H9 (cell line): Measurements from ENCODE around the gene CDCA7L. TPM values are rescaled to one million over a fixed set of nuclear protein-coding genes. Genes with fewer than 3 reads are reported as not detected.

Experiments
- DNase-seq: peaks from one replicate; pipeline ENCODE4 v3.0.0-alpha.2; 2017
- H2AFZ ChIP-seq: one replicate; pipeline ENCODE4 v1.6.1; 2013; ENCODE audit warnings: mild to moderate bottlenecking, low read length, control low read depth, moderate library complexity
- H2AK5ac ChIP-seq: 2 replicates; pipeline ENCODE4 v1.6.1; 2013; ENCODE audit warnings: low read length, control low read depth, mixed read lengths; ENCODE audit not compliant: insufficient read length
- H2BK120ac ChIP-seq: one replicate; pipeline ENCODE4 v1.6.1; 2013; ENCODE audit warnings: low read depth, mild to moderate bottlenecking, low read length, control low read depth, inconsistent platforms; ENCODE audit not compliant: poor library complexity, severe bottlenecking
- H2BK12ac ChIP-seq: 2 replicates; pipeline ENCODE4 v1.6.1; 2013; ENCODE audit warnings: low read length, control low read depth, mixed read lengths, low read depth; ENCODE audit not compliant: insufficient read length
- H2BK15ac ChIP-seq: 2 replicates; pipeline ENCODE4 v1.6.1; 2013; ENCODE audit warnings: low read depth, low read length, control low read depth
- H2BK20ac ChIP-seq: one replicate; pipeline ENCODE4 v1.6.1; 2013; ENCODE audit warnings: low read depth, mild to moderate bottlenecking, low read length, control low read depth, inconsistent platforms; ENCODE audit not compliant: poor library complexity, severe bottlenecking
- H2BK5ac ChIP-seq: 2 replicates; pipeline ENCODE4 v1.6.1; 2013; ENCODE audit warnings: low read length, control low read depth, mixed read lengths; ENCODE audit not compliant: insufficient read length
- H3K14ac ChIP-seq: 2 replicates; pipeline ENCODE4 v1.6.1; 2013; ENCODE audit warnings: low read length, control low read depth; ENCODE audit not compliant: insufficient read depth
- H3K18ac ChIP-seq: 2 replicates; pipeline ENCODE4 v1.6.1; 2013; ENCODE audit warnings: low read depth, mild to moderate bottlenecking, mixed read lengths, low read length, control low read depth; ENCODE audit not compliant: insufficient read length
- H3K23ac ChIP-seq: 2 replicates; pipeline ENCODE4 v1.6.1; 2013; ENCODE audit warnings: low read length, control low read depth, mixed read lengths, low read depth; ENCODE audit not compliant: insufficient read length
- H3K23me2 ChIP-seq: 2 replicates; pipeline ENCODE4 v1.6.1; 2013; ENCODE audit warnings: low read depth, mild to moderate bottlenecking, mixed read lengths, low read length, control low read depth; ENCODE audit not compliant: insufficient read length, poor library complexity, severe bottlenecking
- H3K27ac ChIP-seq: 2 replicates; pipeline ENCODE4 v1.5.1; 2013; ENCODE audit warnings: low read length, control low read depth, mixed read lengths, low read depth; ENCODE audit not compliant: insufficient read length
- H3K27me3 ChIP-seq: 2 replicates; pipeline ENCODE4 v1.6.1; 2013; ENCODE audit warnings: low read length, control low read depth, inconsistent platforms; ENCODE audit not compliant: insufficient read depth
- H3K4ac ChIP-seq: 2 replicates; pipeline ENCODE4 v1.6.1; 2013; ENCODE audit warnings: low read depth, mild to moderate bottlenecking, control low read depth, inconsistent platforms, low read length, moderate library complexity
- H3K4me1 ChIP-seq: 2 replicates; pipeline ENCODE4 v1.6.1; 2013; ENCODE audit warnings: low read length, control low read depth, inconsistent platforms; ENCODE audit not compliant: insufficient read depth
- H3K4me2 ChIP-seq: 2 replicates; pipeline ENCODE4 v1.6.1; 2013; ENCODE audit warnings: low read length, control low read depth, mixed read lengths; ENCODE audit not compliant: insufficient read length, insufficient read depth
- H3K56ac ChIP-seq: 2 replicates; pipeline ENCODE4 v1.6.1; 2013; ENCODE audit warnings: low read depth, mild to moderate bottlenecking, mixed read lengths, low read length, control low read depth; ENCODE audit not compliant: insufficient read length
- H3K79me1 ChIP-seq: 2 replicates; pipeline ENCODE4 v1.6.1; 2013; ENCODE audit warnings: low read depth, mild to moderate bottlenecking, moderate library complexity, low read length, control low read depth, inconsistent platforms; ENCODE audit not compliant: insufficient read depth, poor library complexity, severe bottlenecking
- H3K79me2 ChIP-seq: 2 replicates; pipeline ENCODE4 v1.6.1; 2013; ENCODE audit warnings: low read length, control low read depth, inconsistent platforms; ENCODE audit not compliant: insufficient read depth
- H3K9ac ChIP-seq: 2 replicates; pipeline ENCODE4 v1.6.1; 2013; ENCODE audit warnings: low read length, control low read depth, mixed read lengths; ENCODE audit not compliant: insufficient read length; ENCODE audit errors: extremely low read depth
- H3K9me3 ChIP-seq: one replicate; pipeline ENCODE4 v1.6.1; 2013; ENCODE audit warnings: low read depth, low read length, inconsistent platforms; ENCODE audit not compliant: control insufficient read depth
- H3T11ph ChIP-seq: one replicate; pipeline ENCODE4 v1.6.1; 2013; ENCODE audit warnings: mild to moderate bottlenecking, low read length, control low read depth, inconsistent platforms
- H4K20me1 ChIP-seq: one replicate; pipeline ENCODE4 v1.6.1; 2013; ENCODE audit not compliant: control insufficient read depth, insufficient read length, insufficient read depth
- H4K5ac ChIP-seq: 2 replicates; pipeline ENCODE4 v1.6.1; 2013; ENCODE audit warnings: low read depth, mild to moderate bottlenecking, mixed read lengths, low read length, control low read depth; ENCODE audit not compliant: insufficient read length
- H4K8ac ChIP-seq: replicated peaks from 2 replicates; pipeline ENCODE4 v1.6.1; 2013; ENCODE audit warnings: low read length, control low read depth, mixed read lengths, low read depth; ENCODE audit not compliant: insufficient read length
- H4K91ac ChIP-seq: 2 replicates; pipeline ENCODE4 v1.6.1; 2013; ENCODE audit warnings: low read depth, mild to moderate bottlenecking, moderate library complexity, mixed read lengths, low read length, control low read depth; ENCODE audit not compliant: insufficient read length
- H3K27ac Mint-ChIP-seq, 3 experiments: 2 replicates in 2 of 3; 3 replicates in 1 of 3; pipeline ENCODE4 v1.8.0; 2020 to 2021; ENCODE audit warnings: mixed read lengths in 3 of 3, mild to moderate bottlenecking in 1 of 3, moderate library complexity in 1 of 3
- H3K27me3 Mint-ChIP-seq: 2 replicates; pipeline ENCODE4 v1.8.0; 2021; ENCODE audit warnings: low read depth, mild to moderate bottlenecking, moderate library complexity, mixed read lengths
- H3K36me3 Mint-ChIP-seq, 3 experiments: 2 replicates in 2 of 3; 3 replicates in 1 of 3; pipeline ENCODE4 v1.8.0; 2020 to 2021; ENCODE audit warnings: low read depth in 3 of 3, mixed read lengths in 3 of 3; ENCODE audit not compliant: insufficient read depth in 1 of 3
- H3K4me1 Mint-ChIP-seq, 2 experiments: 2 replicates each; pipeline ENCODE4 v1.8.0; 2020; ENCODE audit warnings: mixed read lengths in 2 of 2
- H3K4me3 Mint-ChIP-seq, 2 experiments: 2 replicates in 1 of 2; 3 replicates in 1 of 2; pipeline ENCODE4 v1.8.0; 2020 to 2021; ENCODE audit warnings: mild to moderate bottlenecking in 2 of 2, mixed read lengths in 2 of 2, moderate library complexity in 1 of 2
- H3K9me3 Mint-ChIP-seq, 2 experiments: 2 replicates in 1 of 2; 3 replicates in 1 of 2; pipeline ENCODE4 v1.8.0; 2020; ENCODE audit warnings: mild to moderate bottlenecking in 2 of 2, mixed read lengths in 2 of 2, moderate library complexity in 1 of 2
- WGBS: extraction: QIAGEN DNeasy Blood & Tissue Kit; methylation state at CpG from one replicate; pipeline ENCODE4 v1.1.7; 2013; ENCODE audit warnings: missing lambda C conversion rate, low lambda C conversion rate, mixed read lengths; ENCODE audit not compliant: insufficient read length; ENCODE audit errors: extremely low coverage; 5-methylcytosine and 5-hydroxymethylcytosine counted together
- total RNA-seq: library from RNA; stranded (reverse); gene quantifications from 2 replicates; pipeline ENCODE4 v1.2.1, GENCODE V29; 2021
- TF ChIP-seq, protein P1 (sequence below): fragments of 200-600 bp; sonication (generic); conservative IDR thresholded peaks from 3 replicates; pipeline ENCODE4 v1.8.0; 2021; ENCODE audit warnings: antibody characterized with exemption, mild to moderate bottlenecking

Gene CDCA7L
- total RNA-seq, 1 experiment from 2014 or later, result 104 TPM

GRCh38 chr7:21984042-21984441, 38.3 kb upstream of the CDCA7L start:
- no peak overlapping the region for H3K27ac Mint-ChIP-seq
- Histone ChIP-seq H3K79me1 (no peaks in the 10 kb centered on the region), H2BK120ac (no peak overlapping the region), H2BK12ac (no peak overlapping the region), H3K18ac (no peak overlapping the region), H3K14ac (no peak overlapping the region), H4K91ac (no peak overlapping the region), H3T11ph (no peak overlapping the region), H3K27me3 (no peaks in the 10 kb centered on the region), H3K9me3 (no peaks in the 10 kb centered on the region), H2BK15ac (no peak overlapping the region), H2AFZ (no peak overlapping the region), H3K4me2 (no peak overlapping the region), H3K4ac (no peak overlapping the region), H3K56ac (no peak overlapping the region), H3K27ac (no peak overlapping the region), H4K20me1 (no peaks in the 10 kb centered on the region), H2AK5ac (no peak overlapping the region), H2BK20ac (no peak overlapping the region), H3K9ac (no peak overlapping the region), H3K23ac (no peak overlapping the region), H2BK5ac (no peak overlapping the region), H3K79me2 (no peaks in the 10 kb centered on the region), H4K5ac (no peak overlapping the region), H3K4me1 (no peaks in the 10 kb centered on the region), H4K8ac (no peak overlapping the region), H3K23me2 (no peaks in the 10 kb centered on the region)
- H3K27me3 Mint-ChIP-seq, result no peaks in the 10 kb centered on the region
- H3K9me3 Mint-ChIP-seq, result no peaks in the 10 kb centered on the region
- peaks cover 4 to 5% of the 10 kb centered on the region in 2 experiments; a peak in 1 of 4 replicates for H3K4me1 Mint-ChIP-seq
- TF ChIP-seq, protein P1, sequence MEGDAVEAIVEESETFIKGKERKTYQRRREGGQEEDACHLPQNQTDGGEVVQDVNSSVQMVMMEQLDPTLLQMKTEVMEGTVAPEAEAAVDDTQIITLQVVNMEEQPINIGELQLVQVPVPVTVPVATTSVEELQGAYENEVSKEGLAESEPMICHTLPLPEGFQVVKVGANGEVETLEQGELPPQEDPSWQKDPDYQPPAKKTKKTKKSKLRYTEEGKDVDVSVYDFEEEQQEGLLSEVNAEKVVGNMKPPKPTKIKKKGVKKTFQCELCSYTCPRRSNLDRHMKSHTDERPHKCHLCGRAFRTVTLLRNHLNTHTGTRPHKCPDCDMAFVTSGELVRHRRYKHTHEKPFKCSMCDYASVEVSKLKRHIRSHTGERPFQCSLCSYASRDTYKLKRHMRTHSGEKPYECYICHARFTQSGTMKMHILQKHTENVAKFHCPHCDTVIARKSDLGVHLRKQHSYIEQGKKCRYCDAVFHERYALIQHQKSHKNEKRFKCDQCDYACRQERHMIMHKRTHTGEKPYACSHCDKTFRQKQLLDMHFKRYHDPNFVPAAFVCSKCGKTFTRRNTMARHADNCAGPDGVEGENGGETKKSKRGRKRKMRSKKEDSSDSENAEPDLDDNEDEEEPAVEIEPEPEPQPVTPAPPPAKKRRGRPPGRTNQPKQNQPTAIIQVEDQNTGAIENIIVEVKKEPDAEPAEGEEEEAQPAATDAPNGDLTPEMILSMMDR, result peak; percentile 29; the same call in 1 of the 3 replicates
- no peak for DNase-seq
- H3K4me3 Mint-ChIP-seq, result no peak overlapping the region
- WGBS, result no CpG with 5 or more reads among the region's 2 CpGs
- no peaks in the 10 kb centered on the region for H3K36me3 Mint-ChIP-seq
